GM12878 (cell line): ENCODE measurements around the gene HJURP.

Experiments used
- CHD2 ChIP-seq: IDR thresholded peaks from 2 replicates; pipeline ENCODE4 v1.6.1; 2011; ENCODE audit warnings: low read depth, low read length, improper control_type of control experiment, borderline replicate concordance
- CTCF ChIP-seq, 3 experiments: IDR thresholded peaks in 2 of 3; conservative IDR thresholded peaks in 1 of 3; 2 replicates each; pipeline ENCODE4 v1.5.1; 2011; ENCODE audit warnings: low read depth in 3 of 3, low read length in 3 of 3, mild to moderate bottlenecking in 3 of 3, control low read depth in 2 of 3, moderate library complexity in 2 of 3, inconsistent platforms in 1 of 3, mixed read lengths in 1 of 3; ENCODE audit not compliant: control insufficient read depth in 2 of 3, insufficient read depth in 1 of 3; ENCODE audit errors: extremely low read depth in 1 of 3
- NRF1 ChIP-seq: conservative IDR thresholded peaks from 2 replicates; pipeline ENCODE4 v1.6.1; 2011; ENCODE audit warnings: mild to moderate bottlenecking, low read depth, low read length, improper control_type of control experiment
- PKNOX1 ChIP-seq: fragments of 450-650 bp; IDR thresholded peaks from 2 replicates; pipeline ENCODE4 v1.6.1; 2016; ENCODE audit warnings: mild to moderate bottlenecking

- no peak for TF ChIP-seq PKNOX1
- TF ChIP-seq CHD2: no peak
- TF ChIP-seq CTCF (IDR thresholded peaks at IDR 0.05 in 2 of 3, conservative IDR thresholded peaks at IDR 0.05 in 1 of 3; ENCODE audit: control insufficient read depth in 2 of 3, extremely low read depth in 1 of 3, insufficient read depth in 1 of 3, low read depth in 3 of 3, low read length in 3 of 3): no peak
- no peak for TF ChIP-seq NRF1
Observed at GRCh38 chr2:233824373-233824772, 30.0 kb downstream of the HJURP start.
